ENCODE measurements around the gene MAP2K7.
"Not testable (repeated sequence)": the region's sequence is repeated elsewhere in the genome, so short reads cannot be mapped to it uniquely, and the experiment has no call there.

The MAP2K7 gene

DNA sequence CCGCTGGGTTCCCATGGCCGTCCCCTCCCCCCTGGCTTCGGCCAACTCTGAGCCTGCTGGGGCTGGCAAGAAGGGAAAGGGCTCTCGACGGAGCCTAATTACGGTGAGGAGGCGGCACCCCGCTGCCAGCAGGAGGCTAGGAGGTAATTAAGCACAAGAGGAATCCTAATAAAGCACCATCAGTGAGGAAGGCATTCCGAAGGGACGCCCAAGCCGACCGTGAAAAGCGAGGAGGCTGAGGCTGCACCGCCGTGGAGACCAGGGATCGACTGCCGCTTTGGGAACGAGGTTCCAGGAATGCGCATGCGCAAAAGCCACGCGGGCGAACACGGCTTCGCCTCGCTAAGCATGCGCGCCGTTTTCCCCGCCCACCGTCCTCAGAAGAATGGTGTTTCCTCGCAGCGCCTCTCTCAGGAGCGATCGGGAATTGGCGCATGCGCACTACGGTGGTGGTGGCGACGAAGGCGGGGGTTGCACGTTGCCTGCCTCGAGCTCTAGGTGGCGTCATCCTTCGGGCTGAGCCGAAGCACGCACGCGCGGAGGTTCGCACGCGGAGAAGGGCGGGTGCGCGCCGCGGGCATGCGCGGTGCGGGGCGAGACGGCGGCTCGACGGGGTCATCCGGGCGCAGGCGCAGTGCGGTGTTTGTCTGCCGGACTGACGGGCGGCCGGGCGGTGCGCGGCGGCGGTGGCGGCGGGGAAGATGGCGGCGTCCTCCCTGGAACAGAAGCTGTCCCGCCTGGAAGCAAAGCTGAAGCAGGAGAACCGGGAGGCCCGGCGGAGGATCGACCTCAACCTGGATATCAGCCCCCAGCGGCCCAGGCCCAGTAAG, at the start of gene MAP2K7:
Gene MAP2K7, plus strand, starts transcription at position 634 of the 830 bp plus-strand sequence. Its CDS starts 68 bp downstream, at position 702.
- FAIRE-seq: peak; percentile 86

DNA sequence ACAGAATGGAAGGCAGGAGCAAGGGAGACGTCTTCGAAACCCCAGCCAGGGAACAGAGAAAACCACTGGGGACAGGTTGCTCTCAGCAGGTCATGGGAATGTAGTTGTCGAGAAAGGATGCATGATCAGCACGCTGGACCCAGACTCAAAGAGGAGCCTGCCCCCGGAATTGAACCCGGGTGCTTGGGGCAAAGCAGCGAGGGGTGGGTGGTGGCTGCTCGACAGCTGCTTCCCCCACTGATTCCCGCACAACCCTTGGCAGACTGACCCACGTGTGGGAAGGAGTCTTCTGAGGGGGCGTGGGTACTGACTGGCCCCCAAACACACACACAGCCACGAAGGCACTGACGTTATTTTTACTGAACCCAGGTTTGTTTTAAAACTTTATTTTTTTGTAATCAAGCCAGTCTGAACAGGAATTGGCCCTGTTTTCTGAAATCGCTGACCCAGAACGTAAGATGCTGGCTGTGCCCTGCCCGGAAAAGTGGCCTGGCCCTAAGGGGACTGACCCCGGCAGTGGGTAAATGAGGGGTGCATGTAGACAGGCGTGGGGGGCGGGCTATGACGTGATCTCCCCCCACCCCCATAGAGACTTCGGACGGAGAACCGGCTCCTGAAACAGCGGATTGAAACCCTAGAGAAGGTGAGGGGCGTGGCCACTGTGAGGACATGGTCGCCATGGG, 48.1 kb upstream of the MAP2K7 start:
- no peak for FAIRE-seq

DNA sequence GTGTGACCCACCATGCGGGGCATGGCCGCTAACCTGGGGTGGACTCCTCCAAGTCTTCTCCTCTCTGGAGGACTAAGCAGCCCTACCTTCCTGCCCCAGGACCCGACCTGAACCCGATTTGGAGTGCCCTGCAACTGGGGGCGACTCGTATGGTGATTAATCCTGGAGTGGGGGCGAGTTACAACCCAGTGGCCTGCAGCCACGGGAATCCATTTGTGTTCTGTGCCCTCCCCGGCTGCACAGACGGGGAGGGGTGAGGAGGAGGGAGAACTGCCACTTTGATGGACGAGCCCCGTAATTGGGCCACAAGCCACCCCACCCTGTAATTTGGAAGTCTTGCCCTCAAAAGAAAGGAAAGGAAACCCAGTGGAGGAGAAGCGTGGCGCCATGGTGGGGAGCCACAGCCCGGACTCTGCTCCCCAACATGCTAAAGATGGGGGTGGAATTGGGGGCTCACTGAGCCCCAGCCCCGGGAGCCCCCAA, 47.5 kb upstream of the MAP2K7 start:
- FAIRE-seq: no peak

DNA sequence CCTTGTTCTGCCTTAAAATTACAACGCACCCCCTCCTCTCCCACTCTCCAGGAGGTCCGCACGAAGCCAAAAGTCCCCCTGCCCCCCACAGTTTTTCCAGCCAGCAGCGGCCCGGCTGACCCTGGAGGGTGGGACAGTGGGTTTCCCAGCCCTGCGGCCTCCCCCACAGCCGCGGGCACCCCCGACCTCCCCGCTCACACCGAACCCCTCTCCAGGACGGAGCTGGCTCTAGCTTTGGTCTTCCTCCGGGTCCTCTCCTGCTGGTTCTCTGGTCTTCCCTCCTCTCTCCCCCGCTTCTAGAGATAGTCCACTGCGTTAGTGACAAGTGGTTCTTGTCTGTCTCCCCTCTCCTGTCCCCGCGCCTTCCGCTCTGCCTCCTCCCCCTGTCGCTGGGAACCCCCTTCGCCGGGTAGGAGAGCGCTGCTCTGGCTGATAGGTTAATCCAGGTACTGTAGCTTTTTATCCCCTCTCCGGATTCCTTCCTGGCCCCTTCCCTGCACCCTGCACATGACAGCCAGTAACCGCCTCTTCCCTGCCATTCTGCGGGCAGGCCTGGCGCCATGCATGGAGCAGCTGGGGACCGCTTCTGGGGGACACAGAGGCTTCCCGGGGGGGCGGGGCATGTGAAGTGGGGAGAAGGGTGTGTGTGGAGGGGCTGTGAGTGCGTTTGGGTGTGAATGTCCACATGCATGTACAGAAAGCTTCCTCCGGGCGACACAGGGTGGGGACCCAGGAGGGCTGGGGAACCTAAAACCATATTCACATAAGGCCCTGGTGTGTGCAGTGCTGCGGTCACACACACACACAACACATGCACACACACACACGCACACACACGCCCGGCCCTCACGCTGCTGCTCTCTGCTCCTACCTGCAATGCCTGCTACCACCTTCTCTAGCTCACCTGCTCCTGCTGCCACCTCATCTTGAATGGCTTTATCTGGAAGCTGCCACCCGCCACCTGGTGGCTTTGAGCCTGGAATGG, 46.7 kb upstream of the MAP2K7 start:
- no peak for FAIRE-seq

DNA sequence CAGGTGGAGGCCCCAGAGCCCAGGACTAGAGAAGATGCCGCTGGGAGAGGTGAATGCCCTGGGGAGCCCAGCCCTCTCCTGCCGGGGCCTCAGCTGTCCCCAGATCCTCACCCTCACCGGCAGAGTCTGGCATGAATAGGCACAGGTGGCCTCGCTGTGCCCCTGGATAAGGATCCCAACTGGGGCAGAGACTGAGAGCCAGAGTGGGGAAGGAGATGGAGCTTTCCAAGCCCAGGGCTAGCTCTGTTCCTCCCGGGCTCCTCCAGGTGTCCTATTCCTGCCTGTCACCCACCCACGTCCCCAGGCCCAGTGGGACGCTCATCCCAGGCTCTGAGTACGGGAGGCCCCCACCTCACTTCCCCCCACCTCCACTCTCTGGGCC, 46.0 kb upstream of the MAP2K7 start:
- no peak for FAIRE-seq

DNA sequence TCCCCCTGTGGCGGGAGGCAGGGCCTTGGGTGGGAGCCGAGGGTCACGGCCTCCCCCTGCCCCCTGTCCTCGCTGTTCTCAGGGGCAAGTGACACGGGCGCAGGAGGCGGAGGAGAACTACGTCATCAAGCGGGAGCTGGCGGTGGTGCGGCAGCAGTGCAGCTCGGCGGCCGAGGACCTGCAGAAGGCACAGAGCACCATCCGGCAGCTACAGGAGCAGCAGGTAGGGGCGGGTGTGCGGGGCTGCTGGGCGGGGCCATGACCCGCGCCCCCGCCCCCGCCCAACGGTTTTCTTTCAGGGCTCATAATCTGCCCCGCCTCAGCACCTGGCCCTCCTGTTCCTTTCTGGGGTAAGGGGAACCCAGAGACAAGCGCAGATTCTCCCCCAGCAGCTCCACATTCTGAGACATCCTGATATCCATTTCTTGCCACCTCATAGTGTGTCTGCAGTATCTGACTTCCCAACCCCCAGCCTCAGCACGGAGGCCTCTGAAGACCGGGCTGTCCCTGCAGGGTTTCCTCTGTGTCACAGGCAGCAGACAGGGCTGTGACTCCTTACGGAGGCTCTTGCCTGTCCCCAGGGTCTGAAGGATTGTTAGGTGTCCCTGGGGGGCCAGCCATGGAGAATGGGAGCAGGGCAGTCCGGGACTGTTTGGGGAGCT, 45.4 kb upstream of the MAP2K7 start:
- FAIRE-seq: no peak

DNA sequence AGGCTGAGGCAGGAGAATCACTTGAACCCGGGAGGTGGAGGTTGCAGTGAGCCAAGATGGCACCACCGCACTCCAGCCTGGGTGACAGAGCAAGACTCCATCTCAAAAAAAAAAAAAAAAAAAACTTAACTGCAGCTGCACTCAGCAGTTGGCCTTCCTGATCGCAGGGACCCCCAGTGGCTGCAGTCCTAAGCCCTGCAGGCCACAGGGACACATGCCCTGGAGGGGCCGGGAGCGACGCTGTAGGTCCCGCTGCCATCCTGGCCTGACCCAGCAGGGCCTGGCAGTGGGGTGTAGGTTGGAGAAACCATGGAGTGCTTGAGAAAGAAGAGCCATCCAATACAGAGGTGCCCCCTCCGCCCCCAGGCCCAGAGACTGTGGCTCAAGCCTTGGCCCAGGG, 44.6 kb upstream of the MAP2K7 start:
- FAIRE-seq: not testable (repeated sequence)

DNA sequence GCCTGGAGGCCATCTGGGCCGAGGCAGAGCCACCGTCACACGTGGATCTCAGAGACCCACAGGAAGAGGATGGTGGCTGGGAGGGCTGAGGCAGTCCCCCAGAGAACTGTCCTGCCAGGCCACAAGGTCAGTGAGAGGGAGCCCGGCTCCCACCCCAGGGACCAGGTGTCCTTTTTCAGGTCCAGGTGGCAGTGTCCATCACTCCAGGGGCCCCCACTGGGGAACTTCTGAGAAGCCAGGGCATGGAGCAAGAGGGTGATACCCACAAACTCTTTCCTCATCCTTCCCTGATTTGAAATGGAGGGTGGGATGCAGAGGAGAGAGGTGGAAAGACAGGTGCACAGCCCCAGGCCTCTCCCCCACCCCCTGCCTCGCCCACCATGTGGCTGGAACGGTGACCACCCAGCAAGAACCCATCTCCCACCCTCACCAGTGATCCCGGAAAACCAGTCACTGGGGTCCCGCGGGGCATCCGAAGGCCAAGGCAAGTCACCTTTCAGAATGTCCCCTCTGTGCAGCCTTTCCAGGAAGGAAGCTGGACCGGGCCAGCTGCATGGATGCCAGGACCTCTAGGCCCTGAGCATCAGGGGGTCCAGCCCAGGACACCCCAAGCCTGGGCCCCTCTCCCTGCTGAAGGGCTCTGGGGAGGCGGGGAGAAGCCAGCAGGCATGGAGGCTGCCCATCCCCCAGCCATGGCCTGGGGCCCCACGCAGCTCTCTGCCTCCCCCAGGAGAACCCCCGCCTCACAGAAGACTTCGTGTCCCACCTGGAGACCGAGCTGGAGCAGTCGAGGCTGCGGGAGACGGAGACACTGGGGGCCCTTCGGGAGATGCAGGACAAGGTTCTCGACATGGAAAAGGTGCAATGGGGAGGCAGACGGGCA, 43.6 kb upstream of the MAP2K7 start:
- FAIRE-seq: no peak

DNA sequence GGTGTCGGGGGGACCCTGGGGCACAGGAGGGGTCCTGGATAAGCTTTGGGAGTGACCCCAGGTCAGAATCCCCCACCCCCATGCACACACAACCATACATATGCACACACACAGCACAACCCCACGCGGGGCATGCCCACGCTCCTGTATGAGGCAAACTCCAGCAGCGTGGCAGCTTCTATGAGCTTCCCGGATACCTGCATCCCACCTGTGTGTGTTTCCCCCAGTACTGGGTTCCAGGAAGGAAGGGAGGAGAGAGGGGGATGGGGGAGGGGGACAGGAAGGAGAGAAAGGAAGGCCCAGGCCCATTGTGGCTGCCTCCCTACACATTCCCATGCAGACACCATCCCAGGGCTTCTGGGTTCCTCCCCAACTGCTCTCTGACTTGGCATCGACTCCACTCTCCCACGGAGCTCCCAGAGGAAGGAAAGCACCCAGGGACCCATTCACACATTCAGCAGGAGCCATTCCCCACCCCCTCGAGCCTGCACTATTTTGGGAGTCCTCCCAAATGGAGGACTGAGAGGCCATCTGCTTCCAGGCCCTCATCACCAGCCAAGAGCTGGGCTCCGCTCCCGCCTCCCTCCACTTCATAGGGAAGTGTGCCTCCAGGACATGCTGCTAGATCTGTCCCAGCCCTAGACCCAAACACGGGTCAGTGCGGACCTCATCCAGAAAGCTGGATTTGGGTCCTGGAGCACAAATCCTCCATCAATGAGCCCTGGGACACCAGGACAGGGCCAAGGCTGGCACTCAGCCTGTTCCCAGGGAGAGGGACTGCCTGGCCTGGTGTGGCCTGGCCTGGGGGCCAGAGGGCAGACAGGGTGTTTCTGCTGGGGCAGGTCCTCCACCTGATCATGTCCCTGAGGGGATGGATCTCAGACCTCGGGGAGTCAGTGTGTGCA, 42.7 kb upstream of the MAP2K7 start:
- no peak for FAIRE-seq

DNA sequence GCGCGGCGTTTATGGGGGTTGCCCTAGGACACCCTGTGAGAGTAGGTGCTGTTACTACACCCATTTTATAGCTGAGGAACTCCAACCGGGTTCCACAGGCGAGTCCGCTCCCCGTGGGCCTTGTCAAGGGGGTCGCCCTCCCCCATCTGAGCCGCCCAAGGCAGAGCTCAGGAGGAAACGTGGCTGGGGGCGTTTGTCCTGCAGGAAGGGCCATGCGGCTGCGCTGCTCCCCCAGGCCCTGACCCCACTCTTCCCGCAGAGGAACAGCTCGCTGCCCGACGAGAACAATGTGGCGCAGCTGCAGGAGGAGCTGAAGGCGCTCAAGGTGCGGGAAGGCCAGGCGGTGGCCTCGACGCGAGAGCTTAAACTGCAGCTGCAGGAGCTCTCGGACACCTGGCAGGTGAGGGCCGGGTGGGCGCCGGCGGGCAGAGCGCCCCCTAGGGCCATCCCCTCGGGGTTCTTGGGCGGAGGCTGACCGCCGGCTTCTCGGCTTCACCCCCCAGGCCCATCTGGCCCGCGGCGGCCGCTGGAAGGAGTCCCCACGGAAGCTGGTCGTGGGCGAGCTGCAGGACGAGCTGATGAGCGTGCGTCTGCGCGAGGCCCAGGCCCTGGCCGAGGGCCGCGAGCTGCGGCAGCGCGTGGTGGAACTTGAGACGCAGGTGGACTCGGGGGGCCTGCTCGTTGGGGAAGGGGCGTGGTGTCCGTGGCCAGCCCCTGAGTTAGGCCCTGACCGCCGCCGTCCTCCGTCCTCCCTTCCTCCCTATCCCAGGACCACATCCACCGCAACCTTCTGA, 41.9 kb upstream of the MAP2K7 start:
- no peak for FAIRE-seq

DNA sequence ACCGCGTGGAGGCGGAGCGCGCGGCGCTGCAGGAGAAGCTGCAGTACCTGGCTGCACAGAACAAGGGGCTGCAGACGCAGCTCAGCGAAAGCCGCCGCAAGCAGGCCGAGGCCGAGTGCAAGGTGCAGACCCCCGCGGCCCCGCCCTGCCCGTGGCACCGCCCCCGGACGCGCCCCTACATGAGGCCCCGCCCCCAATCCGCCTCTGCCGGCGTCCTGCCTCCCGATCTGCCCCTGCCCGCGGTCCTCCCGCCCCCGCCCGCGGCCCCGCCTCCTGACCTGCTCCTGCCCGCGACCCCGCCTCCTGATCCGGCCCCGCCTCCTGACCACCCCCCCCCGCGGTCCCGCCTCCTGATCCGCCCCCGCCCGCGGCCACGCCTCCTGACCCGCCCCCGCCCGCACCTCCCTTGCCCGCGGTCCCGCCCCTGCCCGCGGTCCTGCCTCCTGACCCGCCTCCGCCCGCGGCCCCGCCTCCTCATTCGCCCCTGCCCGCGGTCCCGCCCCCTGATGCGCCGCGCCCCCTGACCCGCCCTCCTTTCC, 41.2 kb upstream of the MAP2K7 start:
- no peak for FAIRE-seq

DNA sequence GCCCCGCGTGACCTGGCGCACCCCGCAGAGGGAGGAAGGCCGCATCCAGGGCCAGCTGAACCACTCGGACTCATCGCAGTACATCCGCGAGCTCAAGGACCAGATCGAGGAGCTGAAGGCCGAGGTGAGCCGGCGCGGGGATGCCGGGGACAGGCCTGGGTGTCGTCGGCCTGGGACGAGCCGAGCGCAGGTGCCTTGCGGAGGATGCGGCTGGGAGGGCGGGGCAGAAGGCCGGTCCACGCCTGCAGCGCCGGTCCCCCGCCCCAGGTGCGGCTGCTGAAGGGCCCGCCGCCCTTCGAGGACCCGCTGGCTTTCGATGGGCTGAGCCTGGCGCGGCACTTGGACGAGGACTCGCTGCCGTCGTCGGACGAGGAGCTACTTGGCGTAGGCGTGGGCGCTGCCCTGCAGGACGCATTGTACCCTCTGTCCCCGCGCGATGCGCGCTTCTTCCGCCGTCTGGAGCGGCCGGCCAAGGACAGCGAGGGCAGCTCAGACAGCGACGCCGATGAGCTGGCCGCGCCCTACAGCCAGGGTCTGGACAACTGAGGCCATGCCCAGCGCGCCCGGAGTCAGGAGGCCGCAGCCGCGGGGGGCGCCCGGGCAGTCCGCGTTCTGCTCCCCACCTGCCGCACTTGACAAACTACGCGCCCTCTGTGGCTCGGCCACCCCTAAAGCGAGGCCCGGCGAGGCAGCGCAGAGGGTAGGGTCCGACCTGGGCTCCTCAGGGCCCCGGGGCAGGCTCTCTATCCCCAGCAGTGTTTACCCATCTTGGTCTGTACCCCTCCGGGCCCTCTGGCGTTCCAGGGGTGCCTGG, 40.3 kb upstream of the MAP2K7 start:
- FAIRE-seq: no peak

DNA sequence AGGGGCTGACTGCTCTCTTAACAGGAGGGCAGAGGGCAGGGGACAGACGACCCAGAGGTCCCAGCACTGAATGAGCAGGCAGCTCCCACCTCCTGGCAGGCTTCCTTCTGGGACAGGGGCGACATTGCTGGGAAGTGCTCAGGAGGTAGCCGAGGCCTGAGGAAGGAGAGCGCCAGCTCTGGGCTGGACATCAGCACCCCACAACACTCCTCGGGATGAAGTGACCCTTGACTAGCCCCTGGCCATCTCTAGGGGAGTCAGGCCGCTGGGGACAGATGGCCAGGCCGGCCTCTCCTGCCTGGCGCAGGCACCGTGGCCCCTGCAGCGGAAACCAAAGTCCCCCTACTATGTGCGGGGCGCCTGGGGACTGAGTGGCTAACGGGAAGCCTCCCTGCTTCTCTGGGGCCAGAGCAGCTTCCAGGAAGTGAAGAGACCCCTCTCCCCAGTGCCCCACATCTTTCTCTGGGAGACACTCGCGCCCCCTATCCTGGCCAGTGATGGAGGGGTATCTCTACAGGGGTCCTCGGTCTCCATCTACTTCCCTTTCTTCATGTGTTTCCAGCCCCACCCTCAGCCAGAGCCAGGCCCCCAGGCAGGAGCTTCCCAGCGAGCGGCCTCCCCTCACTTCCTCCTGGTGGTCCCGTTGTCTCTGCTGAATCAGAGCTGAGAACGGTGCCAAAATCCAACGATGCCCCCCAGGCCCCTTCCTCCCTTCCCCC, 39.5 kb upstream of the MAP2K7 start:
- FAIRE-seq: no peak

DNA sequence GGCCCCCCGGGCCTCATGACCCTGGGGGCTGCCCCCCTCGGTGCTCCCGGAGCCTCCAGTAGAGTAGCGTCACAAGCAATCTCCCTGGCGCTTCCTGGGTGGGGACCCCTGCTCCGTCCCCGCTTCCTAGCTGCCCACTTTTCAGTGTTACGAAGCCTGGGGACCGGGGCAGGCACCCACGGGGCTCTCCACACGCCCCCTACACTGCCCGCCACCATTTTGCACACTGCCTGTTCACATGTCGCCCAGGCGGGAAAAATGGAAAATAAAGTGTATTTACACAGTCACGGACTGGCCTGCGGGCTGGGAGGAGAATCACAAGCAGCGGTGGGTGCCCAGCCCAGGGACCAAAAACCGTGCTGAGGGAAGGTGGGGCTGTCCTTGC, 39.0 kb upstream of the MAP2K7 start:
- FAIRE-seq: no peak

DNA sequence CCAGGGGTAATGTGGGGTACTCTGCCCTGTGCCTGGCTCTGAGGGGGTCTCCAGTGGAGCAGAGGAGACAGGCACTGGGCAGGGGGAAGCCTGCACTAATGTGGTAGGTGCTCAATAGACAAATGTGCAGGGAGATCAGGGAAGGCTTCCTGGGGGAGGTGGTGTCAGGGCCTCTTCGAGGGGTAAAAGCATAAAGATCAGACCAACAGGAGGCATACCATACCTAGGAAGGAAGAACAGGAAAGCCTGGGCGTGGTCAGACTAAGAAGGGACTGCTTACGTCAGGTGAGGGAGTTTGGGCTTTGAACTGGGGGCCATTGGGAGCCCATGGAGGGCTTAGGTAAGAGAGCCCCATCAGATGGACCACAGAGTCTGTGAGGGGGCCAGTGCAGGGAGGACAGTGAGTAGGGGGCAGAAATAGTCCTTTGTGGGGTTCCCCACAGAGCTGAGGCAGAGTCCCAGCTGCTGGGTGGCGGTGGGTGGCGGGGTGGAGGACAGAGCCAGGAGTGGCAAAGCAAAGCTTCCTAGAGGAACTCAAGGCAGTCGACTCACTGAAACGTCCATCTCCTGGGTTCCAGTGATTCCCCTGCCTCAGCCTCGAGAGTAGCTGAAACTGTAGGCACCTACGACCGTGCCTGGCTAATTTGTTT, 38.3 kb upstream of the MAP2K7 start:
- no peak for FAIRE-seq

DNA sequence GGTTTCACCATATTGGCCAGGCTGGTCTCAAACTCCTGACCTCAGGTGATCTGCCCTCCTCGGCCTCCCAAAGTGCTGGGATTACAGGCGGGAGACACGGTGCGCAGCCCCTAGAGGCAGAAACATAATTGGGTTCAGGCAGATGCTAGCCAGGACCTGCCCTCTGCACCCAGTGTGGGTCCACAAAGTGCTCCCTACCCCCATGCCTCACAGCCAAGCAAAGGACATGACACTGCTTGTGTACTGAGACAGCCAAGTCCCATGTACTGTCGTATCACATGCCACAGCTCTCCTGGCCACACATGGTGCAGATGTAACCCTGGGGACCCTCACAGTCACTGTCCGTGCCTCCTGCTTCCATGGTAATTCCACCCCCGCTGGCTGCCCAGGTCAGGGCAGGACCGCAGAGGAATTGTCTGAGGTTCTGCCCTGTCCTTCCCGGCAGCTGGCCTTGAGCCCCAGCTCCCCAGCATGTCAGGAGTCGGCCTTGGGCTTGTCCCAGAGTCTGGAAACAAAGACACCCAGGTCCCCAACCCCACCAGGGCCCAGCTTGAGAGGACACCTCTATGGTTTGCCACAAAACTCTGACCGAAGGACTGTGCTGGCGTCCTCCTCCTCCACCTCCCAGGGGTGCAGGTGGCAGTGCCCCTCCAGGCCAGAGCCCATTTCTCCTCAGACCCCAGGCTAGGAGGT, 37.1 kb upstream of the MAP2K7 start:
- no peak for FAIRE-seq
